Testis (tissue), 2 donors: ENCODE measurements around the gene DNAH5.

Source experiments
- POLR2A ChIP-seq: fragments of 450-650 bp; IDR thresholded peaks from one replicate; pipeline ENCODE4 v1.6.1; 2017; ENCODE audit warnings: antibody characterized with exemption, mild to moderate bottlenecking, moderate library complexity
- TF ChIP-seq, protein P1 (sequence below), 3 experiments: fragments of 450-650 bp in 2 of 3; fragments of 200-600 bp in 1 of 3; sonication (generic) in 1 of 3; IDR thresholded peaks; one replicate each; pipeline ENCODE4 v1.5.1; 2016 to 2019; ENCODE audit warnings: antibody characterized with exemption in 3 of 3, mild to moderate bottlenecking in 2 of 3, moderate library complexity in 1 of 3

DNA sequence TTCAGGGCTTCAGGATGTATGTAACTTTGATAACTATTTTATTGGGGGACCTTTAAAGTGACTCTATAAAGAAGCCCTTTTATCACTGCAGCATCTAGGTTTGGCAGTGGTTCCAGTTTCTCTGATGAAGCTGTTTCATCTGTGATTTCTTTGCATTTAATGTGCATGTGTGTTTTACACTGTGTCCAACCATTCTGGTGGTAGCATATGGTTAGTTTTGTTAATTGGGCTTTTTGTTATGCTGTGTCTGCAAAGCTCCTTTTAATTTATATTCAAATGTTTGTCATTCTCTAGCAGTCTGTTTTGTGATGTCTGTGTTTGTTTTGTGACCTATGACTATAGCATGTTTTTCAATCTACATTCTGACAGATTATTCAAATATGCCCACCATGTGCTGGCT lies 294.8 kb downstream of the DNAH5 start:
- TF ChIP-seq, protein P1, sequence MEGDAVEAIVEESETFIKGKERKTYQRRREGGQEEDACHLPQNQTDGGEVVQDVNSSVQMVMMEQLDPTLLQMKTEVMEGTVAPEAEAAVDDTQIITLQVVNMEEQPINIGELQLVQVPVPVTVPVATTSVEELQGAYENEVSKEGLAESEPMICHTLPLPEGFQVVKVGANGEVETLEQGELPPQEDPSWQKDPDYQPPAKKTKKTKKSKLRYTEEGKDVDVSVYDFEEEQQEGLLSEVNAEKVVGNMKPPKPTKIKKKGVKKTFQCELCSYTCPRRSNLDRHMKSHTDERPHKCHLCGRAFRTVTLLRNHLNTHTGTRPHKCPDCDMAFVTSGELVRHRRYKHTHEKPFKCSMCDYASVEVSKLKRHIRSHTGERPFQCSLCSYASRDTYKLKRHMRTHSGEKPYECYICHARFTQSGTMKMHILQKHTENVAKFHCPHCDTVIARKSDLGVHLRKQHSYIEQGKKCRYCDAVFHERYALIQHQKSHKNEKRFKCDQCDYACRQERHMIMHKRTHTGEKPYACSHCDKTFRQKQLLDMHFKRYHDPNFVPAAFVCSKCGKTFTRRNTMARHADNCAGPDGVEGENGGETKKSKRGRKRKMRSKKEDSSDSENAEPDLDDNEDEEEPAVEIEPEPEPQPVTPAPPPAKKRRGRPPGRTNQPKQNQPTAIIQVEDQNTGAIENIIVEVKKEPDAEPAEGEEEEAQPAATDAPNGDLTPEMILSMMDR (IDR thresholded peaks at IDR 0.05): no peak
- no peak for TF ChIP-seq POLR2A
